Liver (tissue), 9 donors: ENCODE data around the gene TSPAN17. TPM values are rescaled to one million over a fixed set of nuclear protein-coding genes. Genes with fewer than 3 reads are reported as not detected.

Experiments
- DNase-seq: peaks from one replicate; pipeline ENCODE4 v3.0.0-alpha.2; 2017; ENCODE audit warnings: low spot score
- H3K27ac ChIP-seq, 2 donors: one replicate each; pipeline ENCODE4 v1.7.0; 2013; ENCODE audit warnings: inconsistent platforms in 2 of 2, low read length in 2 of 2, control low read depth in 1 of 2, low read depth in 1 of 2, mild to moderate bottlenecking in 1 of 2
- H3K27me3 ChIP-seq, 4 donors: one replicate each; pipeline versions ENCODE4 v1.6.1 to v1.7.0; 2013; ENCODE audit warnings: low read length in 3 of 4, inconsistent platforms in 1 of 4, mild to moderate bottlenecking in 1 of 4, moderate library complexity in 1 of 4; ENCODE audit not compliant: control insufficient read depth in 4 of 4, insufficient read depth in 4 of 4
- H3K36me3 ChIP-seq, 4 donors: one replicate each; pipeline versions ENCODE4 v1.6.1 to v1.7.0; 2013; ENCODE audit warnings: low read length in 3 of 4, mild to moderate bottlenecking in 3 of 4, low read depth in 1 of 4, moderate library complexity in 1 of 4; ENCODE audit not compliant: control insufficient read depth in 4 of 4, insufficient read depth in 3 of 4
- H3K4me1 ChIP-seq, 4 donors: one replicate each; pipeline versions ENCODE4 v1.6.1 to v1.7.0; 2013; ENCODE audit warnings: low read length in 3 of 4, mild to moderate bottlenecking in 3 of 4, moderate library complexity in 1 of 4; ENCODE audit not compliant: control insufficient read depth in 4 of 4, insufficient read depth in 4 of 4
- H3K4me3 ChIP-seq, 3 donors: one replicate each; pipeline versions ENCODE4 v1.6.1 to v1.7.0; 2013; ENCODE audit warnings: low read length in 3 of 3, control low read depth in 1 of 3, low read depth in 1 of 3, mild to moderate bottlenecking in 1 of 3
- H3K9ac ChIP-seq, 2 donors: one replicate each; pipeline ENCODE4 v1.7.0; 2013; ENCODE audit warnings: low read length in 2 of 2, mild to moderate bottlenecking in 2 of 2, moderate library complexity in 2 of 2, control low read depth in 1 of 2, low read depth in 1 of 2
- H3K9me3 ChIP-seq, 4 donors: one replicate each; pipeline versions ENCODE4 v1.6.1 to v1.7.0; 2013; ENCODE audit warnings: low read length in 3 of 4; ENCODE audit not compliant: control insufficient read depth in 4 of 4
- EGR1 ChIP-seq, 2 donors: IDR thresholded peaks; 2 replicates each; pipeline ENCODE4 v1.6.1; 2016 to 2018; ENCODE audit warnings: antibody characterized with exemption in 2 of 2, low read depth in 2 of 2
- FOXA1 ChIP-seq: IDR thresholded peaks from 2 replicates; pipeline ENCODE4 v1.6.1; 2016; ENCODE audit warnings: antibody characterized with exemption
- FOXA2 ChIP-seq: IDR thresholded peaks from 2 replicates; pipeline ENCODE4 v1.6.1; 2016; ENCODE audit warnings: antibody characterized with exemption
- GABPA ChIP-seq, 2 donors: IDR thresholded peaks in 1 of 2; conservative IDR thresholded peaks in 1 of 2; 2 replicates each; pipeline ENCODE4 v1.6.1; 2016; ENCODE audit warnings: antibody characterized with exemption in 2 of 2, mild to moderate bottlenecking in 1 of 2, moderate library complexity in 1 of 2
- HNF4A ChIP-seq, 2 donors: conservative IDR thresholded peaks; 2 replicates each; pipeline ENCODE4 v1.6.1; 2016; ENCODE audit warnings: antibody characterized with exemption in 2 of 2, mild to moderate bottlenecking in 2 of 2
- HNF4G ChIP-seq: IDR thresholded peaks from 2 replicates; pipeline ENCODE4 v1.6.1; 2016; ENCODE audit warnings: antibody characterized with exemption
- JUND ChIP-seq, 2 donors: IDR thresholded peaks; 2 replicates each; pipeline ENCODE4 v1.6.1; 2016; ENCODE audit warnings: antibody characterized with exemption in 2 of 2
- RAD21 ChIP-seq, 2 donors: IDR thresholded peaks; 2 replicates each; pipeline ENCODE4 v1.6.1; 2016; ENCODE audit warnings: antibody characterized with exemption in 2 of 2, mild to moderate bottlenecking in 2 of 2
- RXRA ChIP-seq, 2 donors: IDR thresholded peaks; 2 replicates each; pipeline ENCODE4 v1.6.1; 2017 to 2018; ENCODE audit warnings: antibody characterized with exemption in 2 of 2, mild to moderate bottlenecking in 1 of 2
- SP1 ChIP-seq: IDR thresholded peaks from 2 replicates; pipeline ENCODE4 v1.6.1; 2018; ENCODE audit warnings: antibody characterized with exemption, mild to moderate bottlenecking
- WGBS: extraction: QIAGEN DNeasy Blood & Tissue Kit; methylation state at CpG from one replicate; pipeline ENCODE4 v1.1.7; 2013; 5-methylcytosine and 5-hydroxymethylcytosine counted together
- polyA plus RNA-seq, 2 donors: library from polyadenylated mRNA; stranded (reverse) in 1 of 2; unstranded in 1 of 2; fragments of 200-250 nt in 1 of 2; fragments of >200 nt in 1 of 2; fragmentation: Nextera tagmentation in 1 of 2; extraction: Ambion mirVana in 1 of 2; gene quantifications; one replicate each; pipeline versions ENCODE4 v1.2.1 to v1.2.3, GENCODE V29; 2013 to 2015
- total RNA-seq, 2 donors: library from RNA; depleted of rRNA; stranded (reverse); fragments of >200 nt; gene quantifications; one replicate each; pipeline ENCODE4 v1.2.3, GENCODE V29; 2014
- TF ChIP-seq, protein P1 (sequence below): IDR thresholded peaks from 2 replicates; pipeline ENCODE4 v1.6.1; 2016; ENCODE audit warnings: antibody characterized with exemption, mild to moderate bottlenecking
- TF ChIP-seq, protein P2 (sequence below): IDR thresholded peaks from 2 replicates; pipeline ENCODE4 v1.6.1; 2016; ENCODE audit warnings: antibody characterized with exemption
- TF ChIP-seq, protein P3 (sequence below): IDR thresholded peaks from 2 replicates; pipeline ENCODE4 v1.6.1; 2016; ENCODE audit warnings: antibody characterized with exemption
- TF ChIP-seq, protein P4 (sequence below): fragments of 150-350 bp; IDR thresholded peaks from 2 replicates; pipeline ENCODE4 v1.5.1; 2017; ENCODE audit warnings: improper control_type of control experiment, low read depth, low read length; ENCODE audit not compliant: missing input control
- TF ChIP-seq, protein P5 (sequence below): IDR thresholded peaks from 2 replicates; pipeline ENCODE4 v1.6.1; 2016; ENCODE audit warnings: antibody characterized with exemption
- donor health status: healthy.
- donor health status: healthy.
- donor health status: healthy.
- donor health status: healthy.
- donor health status: healthy.

The TSPAN17 gene
- total and polyA plus RNA-seq, 4 donors = 5.7 to 43.4 (median 16.2) TPM

DNA sequence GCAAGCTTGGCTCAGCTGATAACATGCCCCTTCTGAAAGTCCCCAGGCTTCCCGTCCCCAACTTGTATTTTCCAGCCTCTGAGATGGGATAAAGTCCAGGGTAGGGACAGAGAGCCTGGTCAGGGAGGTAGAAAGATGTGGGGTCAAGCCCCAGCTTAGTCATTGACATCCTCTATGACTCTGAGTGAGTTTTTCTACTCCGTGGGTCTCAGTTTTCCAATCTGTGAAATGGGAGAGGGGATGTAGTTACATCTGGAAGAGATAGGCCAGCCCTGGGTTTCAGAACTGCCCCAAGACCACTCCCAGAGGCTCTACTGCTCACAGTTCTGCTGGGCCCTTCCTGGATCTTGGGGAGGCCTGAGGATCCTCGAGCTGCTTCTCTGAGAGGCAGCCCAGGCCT lies 40.4 kb upstream of the TSPAN17 start (continued):
- TF ChIP-seq, protein P1, sequence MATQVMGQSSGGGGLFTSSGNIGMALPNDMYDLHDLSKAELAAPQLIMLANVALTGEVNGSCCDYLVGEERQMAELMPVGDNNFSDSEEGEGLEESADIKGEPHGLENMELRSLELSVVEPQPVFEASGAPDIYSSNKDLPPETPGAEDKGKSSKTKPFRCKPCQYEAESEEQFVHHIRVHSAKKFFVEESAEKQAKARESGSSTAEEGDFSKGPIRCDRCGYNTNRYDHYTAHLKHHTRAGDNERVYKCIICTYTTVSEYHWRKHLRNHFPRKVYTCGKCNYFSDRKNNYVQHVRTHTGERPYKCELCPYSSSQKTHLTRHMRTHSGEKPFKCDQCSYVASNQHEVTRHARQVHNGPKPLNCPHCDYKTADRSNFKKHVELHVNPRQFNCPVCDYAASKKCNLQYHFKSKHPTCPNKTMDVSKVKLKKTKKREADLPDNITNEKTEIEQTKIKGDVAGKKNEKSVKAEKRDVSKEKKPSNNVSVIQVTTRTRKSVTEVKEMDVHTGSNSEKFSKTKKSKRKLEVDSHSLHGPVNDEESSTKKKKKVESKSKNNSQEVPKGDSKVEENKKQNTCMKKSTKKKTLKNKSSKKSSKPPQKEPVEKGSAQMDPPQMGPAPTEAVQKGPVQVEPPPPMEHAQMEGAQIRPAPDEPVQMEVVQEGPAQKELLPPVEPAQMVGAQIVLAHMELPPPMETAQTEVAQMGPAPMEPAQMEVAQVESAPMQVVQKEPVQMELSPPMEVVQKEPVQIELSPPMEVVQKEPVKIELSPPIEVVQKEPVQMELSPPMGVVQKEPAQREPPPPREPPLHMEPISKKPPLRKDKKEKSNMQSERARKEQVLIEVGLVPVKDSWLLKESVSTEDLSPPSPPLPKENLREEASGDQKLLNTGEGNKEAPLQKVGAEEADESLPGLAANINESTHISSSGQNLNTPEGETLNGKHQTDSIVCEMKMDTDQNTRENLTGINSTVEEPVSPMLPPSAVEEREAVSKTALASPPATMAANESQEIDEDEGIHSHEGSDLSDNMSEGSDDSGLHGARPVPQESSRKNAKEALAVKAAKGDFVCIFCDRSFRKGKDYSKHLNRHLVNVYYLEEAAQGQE = no peak
- TF ChIP-seq, protein P2, sequence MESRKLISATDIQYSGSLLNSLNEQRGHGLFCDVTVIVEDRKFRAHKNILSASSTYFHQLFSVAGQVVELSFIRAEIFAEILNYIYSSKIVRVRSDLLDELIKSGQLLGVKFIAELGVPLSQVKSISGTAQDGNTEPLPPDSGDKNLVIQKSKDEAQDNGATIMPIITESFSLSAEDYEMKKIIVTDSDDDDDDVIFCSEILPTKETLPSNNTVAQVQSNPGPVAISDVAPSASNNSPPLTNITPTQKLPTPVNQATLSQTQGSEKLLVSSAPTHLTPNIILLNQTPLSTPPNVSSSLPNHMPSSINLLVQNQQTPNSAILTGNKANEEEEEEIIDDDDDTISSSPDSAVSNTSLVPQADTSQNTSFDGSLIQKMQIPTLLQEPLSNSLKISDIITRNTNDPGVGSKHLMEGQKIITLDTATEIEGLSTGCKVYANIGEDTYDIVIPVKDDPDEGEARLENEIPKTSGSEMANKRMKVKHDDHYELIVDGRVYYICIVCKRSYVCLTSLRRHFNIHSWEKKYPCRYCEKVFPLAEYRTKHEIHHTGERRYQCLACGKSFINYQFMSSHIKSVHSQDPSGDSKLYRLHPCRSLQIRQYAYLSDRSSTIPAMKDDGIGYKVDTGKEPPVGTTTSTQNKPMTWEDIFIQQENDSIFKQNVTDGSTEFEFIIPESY = no peak
- TF ChIP-seq FOXA2 (no peak), RAD21 (IDR thresholded peaks at IDR 0.05) (no peak), FOXA1 (no peak), SP1 (no peak), GABPA (IDR thresholded peaks at IDR 0.05 in 1 of 2, conservative IDR thresholded peaks at IDR 0.05 in 1 of 2) (no peak)
- TF ChIP-seq, protein P3, sequence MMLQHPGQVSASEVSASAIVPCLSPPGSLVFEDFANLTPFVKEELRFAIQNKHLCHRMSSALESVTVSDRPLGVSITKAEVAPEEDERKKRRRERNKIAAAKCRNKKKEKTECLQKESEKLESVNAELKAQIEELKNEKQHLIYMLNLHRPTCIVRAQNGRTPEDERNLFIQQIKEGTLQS = no peak

DNA sequence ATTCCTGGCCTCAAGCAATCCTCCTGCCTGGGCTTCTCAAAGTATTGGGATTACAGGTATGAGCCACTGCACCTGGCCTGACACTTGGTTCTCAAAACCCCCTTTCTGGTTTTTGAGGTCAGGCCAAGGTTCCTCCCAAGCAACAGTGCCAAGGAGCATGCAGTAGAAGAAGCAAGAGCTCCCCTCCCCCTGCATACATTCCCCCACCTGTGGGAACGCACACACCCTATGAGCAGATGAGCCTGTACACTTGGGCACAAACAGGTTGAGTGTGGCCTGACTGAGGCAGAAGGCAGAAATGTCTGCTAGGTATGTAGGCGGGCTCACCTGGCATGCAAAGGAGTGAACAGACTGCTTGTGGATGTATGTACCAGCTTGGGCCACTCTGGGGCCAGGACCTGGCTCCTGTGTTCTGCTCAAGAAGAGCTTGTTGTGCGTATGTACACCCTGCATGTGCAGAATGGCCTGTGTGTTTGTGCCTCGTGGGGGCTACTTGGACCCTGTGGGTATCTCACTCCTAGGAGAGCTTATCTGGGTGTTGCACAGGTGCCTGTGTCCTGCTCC lies 39.1 kb upstream of the TSPAN17 start:
- H3K36me3 ChIP-seq = no peaks in the 10 kb centered on the region
- no peak overlapping the region for H3K4me3 ChIP-seq
- TF ChIP-seq JUND (IDR thresholded peaks at IDR 0.05) = no peak
- TF ChIP-seq RXRA (IDR thresholded peaks at IDR 0.05) = no peak
- no peak for TF ChIP-seq SP1
- TF ChIP-seq HNF4G = no peak
- TF ChIP-seq RAD21 (IDR thresholded peaks at IDR 0.05) = no peak
- TF ChIP-seq HNF4A (conservative IDR thresholded peaks at IDR 0.05) = no peak
- TF ChIP-seq, protein P4, sequence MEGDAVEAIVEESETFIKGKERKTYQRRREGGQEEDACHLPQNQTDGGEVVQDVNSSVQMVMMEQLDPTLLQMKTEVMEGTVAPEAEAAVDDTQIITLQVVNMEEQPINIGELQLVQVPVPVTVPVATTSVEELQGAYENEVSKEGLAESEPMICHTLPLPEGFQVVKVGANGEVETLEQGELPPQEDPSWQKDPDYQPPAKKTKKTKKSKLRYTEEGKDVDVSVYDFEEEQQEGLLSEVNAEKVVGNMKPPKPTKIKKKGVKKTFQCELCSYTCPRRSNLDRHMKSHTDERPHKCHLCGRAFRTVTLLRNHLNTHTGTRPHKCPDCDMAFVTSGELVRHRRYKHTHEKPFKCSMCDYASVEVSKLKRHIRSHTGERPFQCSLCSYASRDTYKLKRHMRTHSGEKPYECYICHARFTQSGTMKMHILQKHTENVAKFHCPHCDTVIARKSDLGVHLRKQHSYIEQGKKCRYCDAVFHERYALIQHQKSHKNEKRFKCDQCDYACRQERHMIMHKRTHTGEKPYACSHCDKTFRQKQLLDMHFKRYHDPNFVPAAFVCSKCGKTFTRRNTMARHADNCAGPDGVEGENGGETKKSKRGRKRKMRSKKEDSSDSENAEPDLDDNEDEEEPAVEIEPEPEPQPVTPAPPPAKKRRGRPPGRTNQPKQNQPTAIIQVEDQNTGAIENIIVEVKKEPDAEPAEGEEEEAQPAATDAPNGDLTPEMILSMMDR = no peak
- TF ChIP-seq, protein P2 = no peak
- TF ChIP-seq, protein P5, sequence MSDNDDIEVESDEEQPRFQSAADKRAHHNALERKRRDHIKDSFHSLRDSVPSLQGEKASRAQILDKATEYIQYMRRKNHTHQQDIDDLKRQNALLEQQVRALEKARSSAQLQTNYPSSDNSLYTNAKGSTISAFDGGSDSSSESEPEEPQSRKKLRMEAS = no peak
- no peak for TF ChIP-seq EGR1 (IDR thresholded peaks at IDR 0.05; ENCODE audit: low read depth in 2 of 2)
- TF ChIP-seq, protein P3 = no peak
- 95% methylated on average over 4 of the region's 4 CpGs for WGBS
- H3K27me3 ChIP-seq = no peaks in the 10 kb centered on the region
- no peaks in the 10 kb centered on the region for H3K9me3 ChIP-seq
- no peak for DNase-seq
- peaks cover 0 to 9% (median 4%) of the 10 kb centered on the region in 4 donors for H3K4me1 ChIP-seq
- H3K9ac ChIP-seq = no peak overlapping the region
- no peak overlapping the region for H3K27ac ChIP-seq
